ENCODE measurements around the gene AURKAIP1.

AURKAIP1 gene

GRCh38 chr1:1359308-1359663 lies 15.7 kb downstream of the AURKAIP1 start:
- Histone ChIP-seq H3K4me1 (ENCODE audit: insufficient read depth, low read length) (peaks cover 35% of the 10 kb centered on the region), H3K4me3 (ENCODE audit: low read length) (no peak overlapping the region), H3K9ac (ENCODE audit: low read depth, low read length) (no peak overlapping the region), H3K27ac (ENCODE audit: low read depth, low read length) (peak overlapping the region; percentile 88), H3K9me3 (ENCODE audit: insufficient read depth, low read depth, low read length) (no peaks in the 10 kb centered on the region), H3K27me3 (ENCODE audit: insufficient read depth, low read length) (peaks cover 5% of the 10 kb centered on the region; the same call in 1 of the 2 replicates), H3K36me3 (ENCODE audit: insufficient read depth, low read length) (no peaks in the 10 kb centered on the region)
- 82% methylated on average over 6 of the region's 6 CpGs for WGBS

DNA sequence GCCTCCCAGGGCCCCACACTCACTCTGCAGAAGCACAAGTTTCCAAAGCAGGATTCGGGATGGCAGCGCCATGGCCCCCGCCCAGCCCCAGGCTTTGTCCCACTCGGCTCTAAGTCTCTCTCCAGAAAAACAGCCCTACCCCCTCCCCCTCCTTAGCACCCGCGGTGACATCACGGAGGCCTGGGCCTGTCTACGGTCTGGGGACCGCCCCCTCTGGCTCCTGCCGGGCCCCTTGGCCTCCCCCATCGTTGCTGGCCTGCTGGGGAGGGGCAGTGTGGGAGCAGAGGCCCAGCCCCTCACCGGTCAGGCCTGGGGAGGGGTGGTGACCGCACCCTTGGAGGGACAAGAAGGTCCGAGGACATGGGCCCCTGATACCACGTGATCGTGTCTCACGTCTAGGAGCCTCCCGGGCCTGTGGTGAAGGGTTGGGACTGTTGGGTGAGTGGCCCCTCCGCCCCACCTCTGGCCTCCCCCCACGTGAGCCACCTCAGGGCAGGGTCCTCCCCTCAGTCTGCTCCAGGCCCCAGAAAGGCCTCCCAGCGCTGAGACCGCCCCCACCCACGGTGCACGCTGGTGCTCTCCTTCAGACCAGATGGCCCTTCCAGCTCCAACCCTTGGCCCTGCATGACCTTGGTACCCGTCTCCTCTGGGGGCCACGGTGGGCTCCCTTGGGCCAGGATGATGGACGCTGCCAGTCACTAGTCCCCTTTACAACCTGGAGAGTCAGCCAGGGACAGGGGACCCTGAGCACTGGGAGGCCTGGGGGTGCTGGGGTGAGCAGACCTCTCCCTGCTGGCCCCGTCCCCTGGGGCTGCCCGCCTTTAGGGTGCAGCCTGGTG lies 16.4 kb downstream of the AURKAIP1 start, which contains the start of gene MXRA8:
TSS of gene MXRA8 (minus strand) at position 123 of the 839 bp plus-strand sequence. CDS start at position 72, 51 bp downstream.
- H3K4me1 ChIP-seq (ENCODE audit: insufficient read depth, low read length) = peaks cover 35% of the 10 kb centered on the region
- peaks cover 5% of the 10 kb centered on the region; the same call in 1 of the 2 replicates for H3K27me3 ChIP-seq (ENCODE audit: insufficient read depth, low read length)
- peak within 1 kb of the TSS; percentile 78 for H3K9ac ChIP-seq (ENCODE audit: low read depth, low read length)
- peak within 1 kb of the TSS; percentile 57 for H3K4me3 ChIP-seq (ENCODE audit: low read length)
- no peaks in the 10 kb centered on the region for H3K36me3 ChIP-seq (ENCODE audit: insufficient read depth, low read length)
- peak within 1 kb of the TSS; percentile 88 for H3K27ac ChIP-seq (ENCODE audit: low read depth, low read length)
- WGBS = 29% methylated on average over 29 of the region's 29 CpGs
- no peaks in the 10 kb centered on the region for H3K9me3 ChIP-seq (ENCODE audit: insufficient read depth, low read depth, low read length)

DNA sequence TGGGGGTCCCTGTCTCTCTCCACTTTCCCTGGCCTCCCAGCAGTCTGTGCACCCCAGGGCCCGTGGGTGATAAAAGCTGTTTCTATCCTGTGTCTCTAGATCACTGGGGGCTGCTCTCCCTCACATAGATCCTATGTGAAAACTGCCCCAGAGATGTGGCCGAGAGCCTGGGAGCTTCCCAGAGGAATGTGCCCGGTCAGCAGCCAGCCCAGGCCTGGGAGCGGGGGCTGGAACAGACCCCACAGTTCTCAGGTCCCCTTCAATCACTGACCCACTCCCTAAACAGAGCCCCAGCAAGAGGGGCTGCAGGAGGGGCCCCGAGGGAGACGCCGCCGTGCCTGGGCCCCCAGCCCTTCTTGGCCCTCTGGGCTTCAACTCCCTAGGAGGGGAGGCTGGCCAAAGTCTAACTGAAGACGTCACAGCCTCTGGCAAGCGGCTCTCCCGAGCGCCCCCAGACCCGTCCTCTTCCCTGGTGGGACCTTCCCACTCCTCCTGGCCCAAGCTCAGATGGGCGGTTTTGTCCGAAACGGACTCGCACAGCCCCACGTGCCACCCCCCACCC lies 17.1 kb downstream of the AURKAIP1 start:
- WGBS = 19% methylated on average over 17 of the region's 18 CpGs

DNA sequence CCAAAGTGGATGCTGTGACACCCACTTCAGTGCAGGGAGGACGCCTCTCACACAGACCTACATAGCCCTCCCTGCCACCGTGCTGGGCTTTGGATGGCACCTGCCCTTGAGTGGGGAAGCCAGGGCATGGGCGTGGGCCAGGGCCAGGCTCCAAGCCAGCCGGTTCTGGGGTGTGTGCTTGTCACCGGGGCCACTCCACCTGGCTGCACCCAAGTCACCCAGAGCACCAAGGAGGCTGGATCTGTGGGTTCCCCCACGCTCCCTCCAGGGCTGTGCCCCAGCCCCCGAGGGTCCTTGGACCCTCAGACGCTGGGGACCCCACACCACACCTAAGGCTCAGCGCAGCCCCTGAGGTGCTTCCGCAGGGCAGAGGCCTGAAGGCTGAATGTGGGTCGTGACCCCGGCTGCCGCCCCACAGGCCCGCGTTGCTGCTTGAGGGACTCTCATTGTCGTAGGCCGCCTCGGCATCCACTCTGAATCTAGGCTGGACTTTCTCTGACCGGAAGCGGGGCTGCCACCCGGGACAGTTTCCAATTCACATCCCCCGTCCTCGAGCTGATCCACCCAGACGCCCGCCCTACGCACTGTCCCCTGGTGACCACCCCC lies 18.1 kb downstream of the AURKAIP1 start:
- no peak overlapping the region for H3K9ac ChIP-seq (ENCODE audit: low read depth, low read length)
- no peaks in the 10 kb centered on the region for H3K9me3 ChIP-seq (ENCODE audit: insufficient read depth, low read depth, low read length)
- H3K27ac ChIP-seq (ENCODE audit: low read depth, low read length) = no peak overlapping the region
- H3K4me1 ChIP-seq (ENCODE audit: insufficient read depth, low read length) = peaks cover 32% of the 10 kb centered on the region
- peaks cover 5% of the 10 kb centered on the region; the same call in 1 of the 2 replicates for H3K27me3 ChIP-seq (ENCODE audit: insufficient read depth, low read length)
- 86% methylated on average over 26 of the region's 26 CpGs for WGBS
- H3K36me3 ChIP-seq (ENCODE audit: insufficient read depth, low read length) = no peaks in the 10 kb centered on the region
- peak overlapping the region; percentile 57; the same call in 1 of the 2 replicates for H3K4me3 ChIP-seq (ENCODE audit: low read length)

More for the DNA sequence above, 17.1 kb downstream of the AURKAIP1 start:
- peaks cover 35% of the 10 kb centered on the region for H3K4me1 ChIP-seq (ENCODE audit: insufficient read depth, low read length)
- H3K9ac ChIP-seq (ENCODE audit: low read depth, low read length) = peak overlapping the region; percentile 78
- no peaks in the 10 kb centered on the region for H3K36me3 ChIP-seq (ENCODE audit: insufficient read depth, low read length)
- H3K27me3 ChIP-seq (ENCODE audit: insufficient read depth, low read length) = peaks cover 5% of the 10 kb centered on the region; the same call in 1 of the 2 replicates
- H3K4me3 ChIP-seq (ENCODE audit: low read length) = peak overlapping the region; percentile 57
- peak overlapping the region; percentile 88 for H3K27ac ChIP-seq (ENCODE audit: low read depth, low read length)
- H3K9me3 ChIP-seq (ENCODE audit: insufficient read depth, low read depth, low read length) = no peaks in the 10 kb centered on the region

- Histone ChIP-seq H3K4me3 (ENCODE audit: low read length) (no peak overlapping the region), H3K9me3 (ENCODE audit: insufficient read depth, low read depth, low read length) (no peaks in the 10 kb centered on the region), H3K27ac (ENCODE audit: low read depth, low read length) (no peak overlapping the region), H3K4me1 (ENCODE audit: insufficient read depth, low read length) (peaks cover 32% of the 10 kb centered on the region), H3K36me3 (ENCODE audit: insufficient read depth, low read length) (no peaks in the 10 kb centered on the region), H3K27me3 (ENCODE audit: insufficient read depth, low read length) (peaks cover 5% of the 10 kb centered on the region; the same call in 1 of the 2 replicates), H3K9ac (ENCODE audit: low read depth, low read length) (no peak overlapping the region)
- WGBS = 88% methylated on average over 7 of the region's 8 CpGs
Observed at GRCh38 chr1:1356166-1356795, 18.7 kb downstream of the AURKAIP1 start.

DNA sequence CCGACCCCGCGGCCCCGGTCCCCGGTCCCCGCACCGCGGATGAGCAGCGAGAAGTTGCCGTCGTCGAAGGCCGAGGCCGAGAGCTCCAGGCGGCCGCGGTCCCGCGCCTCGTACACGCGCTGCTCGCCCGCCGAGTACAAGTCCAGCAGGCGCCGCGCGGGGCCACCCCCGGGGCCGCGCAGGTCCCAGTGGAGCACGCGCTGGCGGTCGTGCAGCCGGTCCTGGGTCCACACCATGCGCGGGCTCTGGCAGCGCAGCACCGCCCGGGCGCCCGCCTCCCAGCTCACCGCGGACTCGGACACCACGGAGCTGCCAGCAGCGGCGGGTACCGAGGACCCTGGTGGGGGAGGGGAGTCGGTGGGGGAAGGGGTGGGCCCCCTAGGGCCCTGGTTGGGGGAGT lies 19.6 kb downstream of the AURKAIP1 start:
- H3K36me3 ChIP-seq (ENCODE audit: insufficient read depth, low read length) = no peaks in the 10 kb centered on the region
- 93% methylated on average over 49 of the region's 52 CpGs for WGBS
- no peaks in the 10 kb centered on the region for H3K9me3 ChIP-seq (ENCODE audit: insufficient read depth, low read depth, low read length)
- H3K9ac ChIP-seq (ENCODE audit: low read depth, low read length) = no peak overlapping the region
- no peak overlapping the region for H3K4me3 ChIP-seq (ENCODE audit: low read length)
- peaks cover 5% of the 10 kb centered on the region; the same call in 1 of the 2 replicates for H3K27me3 ChIP-seq (ENCODE audit: insufficient read depth, low read length)
- peaks cover 25% of the 10 kb centered on the region for H3K4me1 ChIP-seq (ENCODE audit: insufficient read depth, low read length)
- H3K27ac ChIP-seq (ENCODE audit: low read depth, low read length) = no peak overlapping the region

GRCh38 chr1:1354271-1355247 lies 20.4 kb downstream of the AURKAIP1 start:
- peaks cover 5% of the 10 kb centered on the region; the same call in 1 of the 2 replicates for H3K27me3 ChIP-seq (ENCODE audit: insufficient read depth, low read length)
- peak overlapping the region; percentile 29; the same call in 1 of the 2 replicates for H3K4me3 ChIP-seq (ENCODE audit: low read length)
- H3K9me3 ChIP-seq (ENCODE audit: insufficient read depth, low read depth, low read length) = no peaks in the 10 kb centered on the region
- WGBS = 93% methylated on average over 116 of the region's 116 CpGs
- no peak overlapping the region for H3K9ac ChIP-seq (ENCODE audit: low read depth, low read length)
- no peak overlapping the region for H3K27ac ChIP-seq (ENCODE audit: low read depth, low read length)
- H3K4me1 ChIP-seq (ENCODE audit: insufficient read depth, low read length) = peaks cover 20% of the 10 kb centered on the region
- H3K36me3 ChIP-seq (ENCODE audit: insufficient read depth, low read length) = no peaks in the 10 kb centered on the region

GRCh38 chr1:1353389-1354151 lies 21.4 kb downstream of the AURKAIP1 start:
- peak overlapping the region; percentile 12; the same call in 1 of the 2 replicates for H3K4me3 ChIP-seq (ENCODE audit: low read length)
- no peak overlapping the region; the same call in 1 of the 2 replicates for H3K9ac ChIP-seq (ENCODE audit: low read depth, low read length)
- H3K9me3 ChIP-seq (ENCODE audit: insufficient read depth, low read depth, low read length) = no peaks in the 10 kb centered on the region
- no peaks in the 10 kb centered on the region for H3K36me3 ChIP-seq (ENCODE audit: insufficient read depth, low read length)
- WGBS = 54% methylated on average over 28 of the region's 28 CpGs
- H3K27me3 ChIP-seq (ENCODE audit: insufficient read depth, low read length) = peaks cover 5% of the 10 kb centered on the region; the same call in 1 of the 2 replicates
- peaks cover 11% of the 10 kb centered on the region for H3K4me1 ChIP-seq (ENCODE audit: insufficient read depth, low read length)
- peak overlapping the region; percentile 10; the same call in 1 of the 2 replicates for H3K27ac ChIP-seq (ENCODE audit: low read depth, low read length)

DNA sequence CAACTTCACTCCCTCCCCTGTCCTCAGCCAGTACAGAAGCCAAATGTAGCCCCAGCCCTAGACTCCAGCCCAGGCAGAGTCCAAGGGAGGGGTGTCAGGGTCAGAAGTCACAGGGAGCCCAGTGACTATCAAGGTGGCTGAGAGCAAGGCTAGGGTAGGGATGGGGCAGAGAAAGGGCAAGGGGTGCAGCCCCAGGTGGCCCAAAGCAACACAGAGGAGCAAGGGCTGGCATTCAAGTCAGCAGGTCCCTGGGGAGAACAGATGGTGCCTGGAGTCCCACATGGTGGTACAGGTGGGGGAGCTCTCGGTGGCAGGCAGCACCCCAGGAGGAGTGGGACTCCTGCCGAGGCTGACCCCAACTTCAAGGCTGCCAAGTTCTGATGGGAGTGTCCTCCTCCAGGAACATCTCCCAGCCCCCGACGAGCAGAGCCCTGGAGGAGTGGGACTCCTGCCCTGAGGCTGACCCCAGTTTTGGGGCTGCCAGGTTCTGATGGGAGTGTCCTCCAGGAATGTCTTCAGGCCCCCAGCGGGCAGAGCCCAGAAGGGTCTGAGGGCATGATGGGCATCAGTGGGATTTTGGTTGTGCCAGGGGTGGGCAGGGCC lies 22.1 kb downstream of the AURKAIP1 start:
- H3K27me3 ChIP-seq (ENCODE audit: insufficient read depth, low read length) = peaks cover 5% of the 10 kb centered on the region; the same call in 1 of the 2 replicates
- no peaks in the 10 kb centered on the region for H3K36me3 ChIP-seq (ENCODE audit: insufficient read depth, low read length)
- H3K9ac ChIP-seq (ENCODE audit: low read depth, low read length) = no peak overlapping the region
- H3K27ac ChIP-seq (ENCODE audit: low read depth, low read length) = no peak overlapping the region
- 54% methylated on average over 5 of the region's 5 CpGs for WGBS
- H3K9me3 ChIP-seq (ENCODE audit: insufficient read depth, low read depth, low read length) = no peaks in the 10 kb centered on the region
- H3K4me3 ChIP-seq (ENCODE audit: low read length) = no peak overlapping the region
- H3K4me1 ChIP-seq (ENCODE audit: insufficient read depth, low read length) = peaks cover 9% of the 10 kb centered on the region; the same call in 1 of the 2 replicates

All from HUES64 (cell line).